ENCODE data around the gene IQGAP2. TPM values are rescaled to one million over a fixed set of nuclear protein-coding genes. Genes with fewer than 3 reads are reported as not detected.

Gene IQGAP2
- polyA plus RNA-seq, 1 experiment: 0.01 TPM

DNA sequence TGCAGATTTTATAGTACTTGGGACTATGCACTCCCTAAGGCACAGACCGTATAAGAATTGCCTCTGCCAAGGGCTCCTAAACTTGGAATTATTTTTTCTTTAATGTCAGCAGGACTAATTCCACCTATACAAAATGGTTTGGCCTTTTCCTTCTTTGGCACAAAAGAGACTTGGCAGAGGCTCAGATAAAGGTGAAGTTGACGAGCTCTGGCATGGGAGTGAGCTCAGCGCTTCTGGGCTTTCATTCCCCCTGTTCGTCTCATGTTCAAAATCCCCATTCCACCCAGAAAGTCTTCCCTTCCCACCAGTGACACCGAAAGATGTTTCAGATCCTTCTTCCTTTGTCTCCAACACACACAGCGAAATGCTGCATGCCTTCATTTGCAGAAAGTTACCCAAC is 158.9 kb downstream of the IQGAP2 start:
- Histone ChIP-seq H3K36me3 (ENCODE audit: control insufficient read depth, insufficient read depth, low read length) (no peaks in the 10 kb centered on the region), H3K4me3 (ENCODE audit: low read depth, low read length) (no peak overlapping the region), H3K27me3 (ENCODE audit: control insufficient read depth, insufficient read depth, low read length) (no peaks in the 10 kb centered on the region; the same call in 1 of the 2 replicates)
- ChIA-PET POLR2A (no interaction called here), CTCF (no interaction called here)
- TF ChIP-seq, protein P1, sequence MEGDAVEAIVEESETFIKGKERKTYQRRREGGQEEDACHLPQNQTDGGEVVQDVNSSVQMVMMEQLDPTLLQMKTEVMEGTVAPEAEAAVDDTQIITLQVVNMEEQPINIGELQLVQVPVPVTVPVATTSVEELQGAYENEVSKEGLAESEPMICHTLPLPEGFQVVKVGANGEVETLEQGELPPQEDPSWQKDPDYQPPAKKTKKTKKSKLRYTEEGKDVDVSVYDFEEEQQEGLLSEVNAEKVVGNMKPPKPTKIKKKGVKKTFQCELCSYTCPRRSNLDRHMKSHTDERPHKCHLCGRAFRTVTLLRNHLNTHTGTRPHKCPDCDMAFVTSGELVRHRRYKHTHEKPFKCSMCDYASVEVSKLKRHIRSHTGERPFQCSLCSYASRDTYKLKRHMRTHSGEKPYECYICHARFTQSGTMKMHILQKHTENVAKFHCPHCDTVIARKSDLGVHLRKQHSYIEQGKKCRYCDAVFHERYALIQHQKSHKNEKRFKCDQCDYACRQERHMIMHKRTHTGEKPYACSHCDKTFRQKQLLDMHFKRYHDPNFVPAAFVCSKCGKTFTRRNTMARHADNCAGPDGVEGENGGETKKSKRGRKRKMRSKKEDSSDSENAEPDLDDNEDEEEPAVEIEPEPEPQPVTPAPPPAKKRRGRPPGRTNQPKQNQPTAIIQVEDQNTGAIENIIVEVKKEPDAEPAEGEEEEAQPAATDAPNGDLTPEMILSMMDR (IDR thresholded peaks at IDR 0.05; ENCODE audit: insufficient read depth, low read depth, low read length): no peak
- DNase-seq (ENCODE audit: low read depth): no peak

DNA sequence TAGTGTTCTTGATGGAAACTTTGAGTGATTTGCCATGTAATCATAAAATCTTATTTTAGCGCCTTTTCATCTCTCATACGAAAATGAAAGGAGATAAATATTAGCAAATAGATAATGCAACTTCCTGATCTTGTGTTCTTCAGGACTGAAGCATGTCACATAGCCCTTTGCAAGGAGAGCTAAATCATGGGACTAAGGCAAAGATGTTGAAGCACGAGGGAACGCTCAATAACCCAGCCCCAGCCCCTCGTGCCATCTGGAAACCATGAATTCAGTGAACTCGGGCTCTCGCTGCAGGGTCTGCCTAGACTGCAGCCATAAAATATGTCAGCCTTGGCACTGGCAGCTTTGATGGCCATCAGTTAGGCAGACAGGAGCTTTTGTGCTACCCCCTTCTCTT is 161.9 kb downstream of the IQGAP2 start:
- DNase-seq (ENCODE audit: low read depth): no peak
- TF ChIP-seq, protein P1 (IDR thresholded peaks at IDR 0.05; ENCODE audit: insufficient read depth, low read depth, low read length): no peak
- H3K27me3 ChIP-seq (ENCODE audit: control insufficient read depth, insufficient read depth, low read length): no peaks in the 10 kb centered on the region; the same call in 1 of the 2 replicates
- H3K36me3 ChIP-seq (ENCODE audit: control insufficient read depth, insufficient read depth, low read length): no peaks in the 10 kb centered on the region
- ChIA-PET CTCF (no interaction called here), POLR2A (no interaction called here)
- no peak overlapping the region for H3K4me3 ChIP-seq (ENCODE audit: low read depth, low read length)

DNA sequence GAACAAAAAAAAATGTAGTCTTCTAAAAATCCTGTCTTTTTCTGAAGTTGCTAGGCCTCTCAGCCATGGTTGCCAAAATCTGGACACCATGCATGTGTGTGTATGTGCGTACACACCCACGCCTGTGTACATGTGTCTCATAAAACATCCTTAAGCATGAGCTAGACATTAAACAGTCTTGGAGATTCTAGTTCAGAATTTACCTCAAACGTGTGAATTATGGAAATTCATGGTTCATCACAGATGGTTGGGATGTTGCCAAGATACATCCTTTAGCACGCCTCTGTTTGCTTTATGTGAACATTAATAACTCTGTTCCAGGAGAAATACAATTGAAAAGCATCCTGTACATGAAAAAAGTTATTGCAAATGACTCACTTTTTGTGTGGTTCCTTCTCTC is 167.1 kb downstream of the IQGAP2 start:
- no peaks in the 10 kb centered on the region; the same call in 1 of the 2 replicates for H3K27me3 ChIP-seq (ENCODE audit: control insufficient read depth, insufficient read depth, low read length)
- H3K4me3 ChIP-seq (ENCODE audit: low read depth, low read length): no peak overlapping the region
- ChIA-PET POLR2A (no interaction called here), CTCF (interaction anchor here (1.4 kb wide), 1 partner anchor 12 kb away, joined by 3 read pairs; no protein-coding TSS in a partner anchor)
- H3K36me3 ChIP-seq (ENCODE audit: control insufficient read depth, insufficient read depth, low read length): no peaks in the 10 kb centered on the region
- DNase-seq (ENCODE audit: low read depth): no peak
- TF ChIP-seq, protein P1 (IDR thresholded peaks at IDR 0.05; ENCODE audit: insufficient read depth, low read depth, low read length): no peak

DNA sequence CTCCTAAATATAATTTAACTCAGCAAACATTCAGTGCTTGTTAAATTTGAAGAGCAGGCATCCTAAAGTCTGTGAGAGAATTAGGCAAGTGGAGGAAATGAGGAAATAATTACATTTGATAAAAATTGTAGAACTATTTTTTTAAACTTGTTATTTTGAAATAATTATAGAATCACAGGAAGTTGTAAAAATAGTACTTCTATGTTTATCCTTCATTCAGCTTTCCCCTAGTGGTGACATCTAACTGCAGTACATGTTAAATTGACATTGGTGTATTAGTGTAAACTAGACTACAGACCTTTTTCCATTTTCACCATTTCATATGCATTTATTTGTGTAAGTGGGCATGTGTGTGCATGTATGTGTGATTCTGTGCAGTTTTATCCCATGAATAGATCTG is 168.5 kb downstream of the IQGAP2 start:
- no peak for DNase-seq (ENCODE audit: low read depth)
- ChIA-PET CTCF (interaction anchor here (0.9 to 1.4 kb wide), 3 partner anchors 10 to 25 kb away, joined by 3 to 4 read pairs (median 3); no protein-coding TSS in a partner anchor), POLR2A (no interaction called here)
- Histone ChIP-seq H3K4me3 (ENCODE audit: low read depth, low read length) (no peak overlapping the region), H3K36me3 (ENCODE audit: control insufficient read depth, insufficient read depth, low read length) (no peaks in the 10 kb centered on the region), H3K27me3 (ENCODE audit: control insufficient read depth, insufficient read depth, low read length) (no peaks in the 10 kb centered on the region)
- TF ChIP-seq, protein P1 (IDR thresholded peaks at IDR 0.05; ENCODE audit: insufficient read depth, low read depth, low read length): no peak

DNA sequence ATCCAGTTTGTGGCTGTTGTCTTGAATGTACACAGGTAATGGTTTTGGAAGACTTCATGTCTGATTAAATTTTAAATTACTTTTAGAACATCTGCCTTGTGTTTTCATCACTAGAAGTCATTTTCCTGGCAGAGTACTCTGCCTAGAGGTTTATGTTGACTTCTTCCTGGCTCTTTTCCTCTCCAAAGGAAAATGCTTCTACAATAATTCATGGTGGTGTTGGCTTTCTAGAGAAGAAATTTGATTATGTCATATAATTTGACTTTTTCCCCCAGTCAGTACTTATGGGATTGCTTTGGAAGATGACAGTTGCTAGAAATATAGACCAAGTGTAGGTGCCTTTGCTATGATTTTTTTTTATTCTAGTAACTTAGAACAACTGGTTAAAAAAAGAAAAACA is 173.4 kb downstream of the IQGAP2 start:
- ChIA-PET POLR2A (no interaction called here), CTCF (no interaction called here)
- no peaks in the 10 kb centered on the region; the same call in 1 of the 2 replicates for H3K27me3 ChIP-seq (ENCODE audit: control insufficient read depth, insufficient read depth, low read length)
- no peak overlapping the region for H3K4me3 ChIP-seq (ENCODE audit: low read depth, low read length)
- H3K36me3 ChIP-seq (ENCODE audit: control insufficient read depth, insufficient read depth, low read length): no peaks in the 10 kb centered on the region
- no peak for DNase-seq (ENCODE audit: low read depth)
- TF ChIP-seq, protein P1 (IDR thresholded peaks at IDR 0.05; ENCODE audit: insufficient read depth, low read depth, low read length): no peak
